ENCODE data around the gene CPLX4.

GRCh38 chr18:59278793-59279192 lies 39.7 kb downstream of the CPLX4 start:
- no peak for TF ChIP-seq CTCF (IDR thresholded peaks at IDR 0.05)
- TF ChIP-seq REST (IDR thresholded peaks at IDR 0.05; ENCODE audit: insufficient read depth in 1 of 2, low read depth in 2 of 2, low read length in 1 of 2) = no peak
- no peak for TF ChIP-seq POLR2AphosphoS5 (IDR thresholded peaks at IDR 0.05; ENCODE audit: low read depth, low read length)
- TF ChIP-seq SIN3A (IDR thresholded peaks at IDR 0.05; ENCODE audit: borderline replicate concordance, insufficient read depth, low read depth, low read length) = no peak

Data from Panc1 (cell line).